HepG2 (cell line): ENCODE results near the gene SIT1. TPM values are rescaled to one million over a fixed set of nuclear protein-coding genes. Genes with fewer than 3 reads are reported as not detected.
A peak's percentile ranks its signal among the peaks of the same experiment; 100 is the strongest.

Experiments
- ATAC-seq: fragments of 200-7000 bp; cut with Tn5 transposase; 3 replicates; pipeline ENCODE4 v1.9.1; 2020; ENCODE audit warnings: mild to moderate bottlenecking, moderate library complexity
- BruUV-seq: library from RNA; stranded (reverse); fragments of 400-500 nt; replicated peaks from 2 replicates; lab custom pipeline; 2021; lab: Mats Ljungman, UMichigan
- CTCF ChIA-PET: fragments of 300-600 bp; formaldehyde crosslinking; extraction: SDS; loops from one replicate; lab custom pipeline; 2021; ENCODE audit warnings: low total read pairs, inconsistent platforms, low intra/inter-chr PET ratio; lab: Yijun Ruan, JAX
- POLR2A ChIA-PET: fragments of 350-600 bp; sonication (Branson Sonifier 250); formaldehyde crosslinking; loops from one replicate; lab custom pipeline; 2020; ENCODE audit warnings: antibody characterized with exemption, inconsistent platforms; lab: Yijun Ruan, JAX
- DNase-seq: peaks from one replicate; pipeline ENCODE4 v3.0.0-alpha.2; 2015; ENCODE audit warnings: low spot score
- FAIRE-seq: peaks from 3 replicates; lab custom pipeline; 2011; peaks lifted over from hg19 to GRCh38; lab: Jason Lieb, UNC
- H2AFZ ChIP-seq: one replicate; pipeline ENCODE4 v1.6.1; 2011; ENCODE audit warnings: low read length, inconsistent platforms
- H3K27ac ChIP-seq: fragments of 300-600 bp; 3 replicates; pipeline ENCODE4 v1.8.0; 2011; ENCODE audit warnings: mixed run types, mild to moderate bottlenecking, mixed read lengths, low read length, inconsistent platforms; ENCODE audit not compliant: insufficient read depth; ENCODE audit errors: extremely low read length
- H3K27me3 ChIP-seq, 2 experiments: fragments of 200-600 bp in 1 of 2; 2 replicates in 1 of 2; 3 replicates in 1 of 2; pipeline versions ENCODE4 v1.6.0 to v1.8.0; 2011; ENCODE audit warnings: low read length in 2 of 2, mild to moderate bottlenecking in 2 of 2, moderate library complexity in 2 of 2, inconsistent platforms in 1 of 2; ENCODE audit not compliant: insufficient read depth in 2 of 2, control insufficient read depth in 1 of 2
- H3K36me3 ChIP-seq, 2 experiments: fragments of 200-600 bp in 1 of 2; replicated peaks in 1 of 2; 2 replicates in 1 of 2; 3 replicates in 1 of 2; pipeline versions ENCODE4 v1.5.1 to v1.8.0; 2011; ENCODE audit warnings: low read length in 2 of 2, inconsistent platforms in 1 of 2; ENCODE audit not compliant: insufficient read depth in 2 of 2, control insufficient read depth in 1 of 2
- H3K4me1 ChIP-seq: 2 replicates; pipeline ENCODE4 v1.5.1; 2012; ENCODE audit warnings: low read length, inconsistent platforms; ENCODE audit not compliant: insufficient read depth
- H3K4me2 ChIP-seq: 2 replicates; pipeline ENCODE4 v1.6.0; 2011; ENCODE audit warnings: low read depth, low read length, inconsistent platforms
- H3K4me3 ChIP-seq, 3 experiments: fragments of 200-600 bp in 1 of 3; sonication (generic), shearing (Covaris generic) in 1 of 3; replicated peaks in 1 of 3; 2 replicates each; pipeline ENCODE4 v1.5.1; 2011 to 2016; ENCODE audit warnings: low read length in 3 of 3, inconsistent platforms in 2 of 3, low read depth in 2 of 3, mild to moderate bottlenecking in 2 of 3, control low read depth in 1 of 3, mixed read lengths in 1 of 3; ENCODE audit not compliant: insufficient read depth in 1 of 3
- H3K79me2 ChIP-seq: one replicate; pipeline ENCODE4 v1.6.1; 2011; ENCODE audit warnings: low read length, inconsistent platforms; ENCODE audit not compliant: insufficient read depth
- H3K9ac ChIP-seq: 2 replicates; pipeline ENCODE4 v1.6.0; 2011; ENCODE audit warnings: mild to moderate bottlenecking, low read depth, low read length, inconsistent platforms; ENCODE audit not compliant: insufficient read depth
- H3K9me3 ChIP-seq: 2 replicates; pipeline ENCODE4 v1.5.1; 2012; ENCODE audit warnings: mild to moderate bottlenecking, low read length
- H4K20me1 ChIP-seq: 2 replicates; pipeline ENCODE4 v1.6.0; 2011; ENCODE audit warnings: inconsistent platforms, mild to moderate bottlenecking, low read length, moderate library complexity; ENCODE audit not compliant: insufficient read depth
- GPN1 ChIP-seq: sonication (generic); formaldehyde crosslinking; IDR thresholded peaks from 2 replicates; pipeline ENCODE4 v1.5.1; 2020; ENCODE audit warnings: missing genetic modification reagents, borderline replicate concordance
- HES4 ChIP-seq: sonication (generic); formaldehyde crosslinking; IDR thresholded peaks from 2 replicates; pipeline ENCODE4 v1.9.0; 2021; ENCODE audit warnings: mild to moderate bottlenecking, missing genetic modification reagents, borderline replicate concordance
- MIXL1 ChIP-seq: IDR thresholded peaks from 2 replicates; pipeline ENCODE4 v1.6.1; 2016
- NFE2L2 ChIP-seq: fragments of 150-350 bp; IDR thresholded peaks from 2 replicates; pipeline ENCODE4 v1.6.1; 2014; ENCODE audit warnings: low read length
- NFRKB ChIP-seq: fragments of 450-650 bp; IDR thresholded peaks from 2 replicates; pipeline ENCODE4 v1.6.1; 2017
- PAWR ChIP-seq: sonication (generic); formaldehyde crosslinking; IDR thresholded peaks from 2 replicates; pipeline ENCODE4 v1.4.0; 2020; ENCODE audit warnings: missing genetic modification reagents, mild to moderate bottlenecking, borderline replicate concordance
- TAF15 ChIP-seq: fragments of 200-400 bp; formaldehyde crosslinking; IDR thresholded peaks from one replicate; pipeline ENCODE4 v1.6.1; 2018; ENCODE audit warnings: mild to moderate bottlenecking, low read depth, low read length; ENCODE audit not compliant: poor library complexity, severe bottlenecking
- ZKSCAN5 ChIP-seq: sonication (generic); formaldehyde crosslinking; IDR thresholded peaks from 2 replicates; pipeline ENCODE4 v1.5.1; 2020; ENCODE audit warnings: mild to moderate bottlenecking, missing genetic modification reagents
- ZMYM2 ChIP-seq: sonication (generic); formaldehyde crosslinking; IDR thresholded peaks from 2 replicates; pipeline ENCODE4 v1.8.0; 2022; ENCODE audit warnings: mild to moderate bottlenecking, missing genetic modification reagents
- ZNF546 ChIP-seq: sonication (generic); formaldehyde crosslinking; conservative IDR thresholded peaks from 2 replicates; pipeline ENCODE4 v1.8.1; 2023; ENCODE audit warnings: mild to moderate bottlenecking, missing genetic modification reagents
- ZNF616 ChIP-seq: sonication (generic); formaldehyde crosslinking; IDR thresholded peaks from 2 replicates; pipeline ENCODE4 v1.5.0; 2020; ENCODE audit warnings: low read depth, mild to moderate bottlenecking, missing genetic modification reagents
- ZNF672 ChIP-seq: sonication (generic); formaldehyde crosslinking; IDR thresholded peaks from 2 replicates; pipeline ENCODE4 v1.8.1; 2022; ENCODE audit warnings: missing genetic modification reagents
- ZNF773 ChIP-seq: sonication (generic); formaldehyde crosslinking; IDR thresholded peaks from 2 replicates; pipeline ENCODE4 v1.4.0; 2020; ENCODE audit warnings: missing genetic modification reagents, borderline replicate concordance
- ZSCAN12 ChIP-seq: sonication (generic); formaldehyde crosslinking; IDR thresholded peaks from 2 replicates; pipeline ENCODE4 v1.9.0; 2021; ENCODE audit warnings: mild to moderate bottlenecking, missing genetic modification reagents
- WGBS: methylation state at CpG from one replicate; pipeline ENCODE4 v1.1.6; 2017; ENCODE audit warnings: low lambda C conversion rate; 5-methylcytosine and 5-hydroxymethylcytosine counted together
- in situ Hi-C: cut with HindIII; loops from 2 replicates; pipeline ENCODE4 v1.10.0; 2017; ENCODE audit warnings: low pct_unique_long_range_greater_than_20kb; ENCODE audit not compliant: extremely low pct_ligation_motif_present
- intact Hi-C: fragments of 100-400 bp; cut with micrococcal nuclease; formaldehyde crosslinking; loops from one replicate; pipeline ENCODE4 v1.10.0; 2022; ENCODE audit not compliant: unreplicated experiment
- polyA plus RNA-seq, 8 experiments: library from polyadenylated mRNA; depleted of rRNA in 3 of 8; stranded (reverse) in 7 of 8; unstranded in 1 of 8; fragments of >200 nt; fragmentation: Illumina TruSeq in 4 of 8; extraction: Trizol in 4 of 8; gene quantifications; 2 replicates each; pipeline versions ENCODE4 v1.2.1 to v1.2.3, GENCODE V29; 2011 to 2016; ENCODE audit warnings: low read depth in 4 of 8, missing spikeins in 1 of 8, mixed read lengths in 1 of 8; ENCODE audit not compliant: insufficient read depth in 1 of 8
- total RNA-seq, 5 experiments: library from RNA; depleted of rRNA; stranded (reverse); fragments of >200 nt; fragmentation: Illumina TruSeq; extraction: Trizol; gene quantifications; 2 replicates each; pipeline ENCODE4 v1.2.3, GENCODE V29; 2016; ENCODE audit warnings: low read depth in 1 of 5
- TF ChIP-seq, protein P1 (sequence below): sonication (generic); formaldehyde crosslinking; IDR thresholded peaks from 2 replicates; pipeline ENCODE4 v1.4.0; 2020; ENCODE audit warnings: mild to moderate bottlenecking, missing genetic modification reagents
- TF ChIP-seq, protein P2 (sequence below): sonication (generic); formaldehyde crosslinking; IDR thresholded peaks from 2 replicates; pipeline ENCODE4 v1.4.0; 2020; ENCODE audit warnings: low read depth, missing genetic modification reagents
- TF ChIP-seq, protein P3 (sequence below): sonication (generic); formaldehyde crosslinking; IDR thresholded peaks from 2 replicates; pipeline ENCODE4 v1.8.0; 2022; ENCODE audit warnings: missing genetic modification reagents, mild to moderate bottlenecking, moderate library complexity, borderline replicate concordance
- TF ChIP-seq, protein P4 (sequence below): sonication (generic); formaldehyde crosslinking; IDR thresholded peaks from 2 replicates; pipeline ENCODE4 v1.4.0; 2020; ENCODE audit warnings: mild to moderate bottlenecking, missing genetic modification reagents

SIT1 gene
- total and polyA plus RNA-seq, 2 of the 13 experiments (the other 11 are each of a cell fraction or from before 2014, with no cell fraction given), result 0.09 to 6.7 TPM

DNA sequence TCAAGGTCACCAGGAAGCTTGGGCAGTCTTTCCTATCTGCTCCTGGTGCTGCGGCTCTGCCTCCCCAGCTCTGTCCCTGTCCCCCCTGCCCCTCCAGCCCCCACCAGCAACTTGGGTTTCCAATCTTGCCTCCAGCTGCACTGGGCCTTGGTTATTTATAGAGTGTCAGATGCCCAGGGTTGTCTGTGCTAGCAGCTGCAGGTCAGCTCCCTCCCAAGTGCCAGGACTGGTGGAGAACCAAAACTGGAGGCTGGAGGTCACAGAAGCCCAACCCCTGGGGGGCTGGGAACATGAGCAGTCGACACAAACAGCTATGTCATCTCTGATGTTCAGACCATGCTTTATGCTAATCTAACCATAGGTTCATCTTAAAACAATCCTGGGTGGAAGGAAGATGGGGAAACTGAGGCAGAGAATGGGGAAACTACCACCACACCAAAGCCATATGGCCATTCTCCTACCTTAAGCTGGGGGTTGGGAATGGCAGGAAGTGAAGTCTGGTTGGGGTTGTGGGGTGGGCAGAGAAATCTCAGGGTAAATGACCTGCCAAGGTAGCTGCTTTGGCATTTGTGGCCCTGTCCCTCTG, 37.3 kb upstream of the SIT1 start (continued):
- TF ChIP-seq PAWR (CRISPR knock-in tag), result no peak
- TF ChIP-seq NFRKB, result no peak
- no peak for TF ChIP-seq HES4
- TF ChIP-seq, protein P1, sequence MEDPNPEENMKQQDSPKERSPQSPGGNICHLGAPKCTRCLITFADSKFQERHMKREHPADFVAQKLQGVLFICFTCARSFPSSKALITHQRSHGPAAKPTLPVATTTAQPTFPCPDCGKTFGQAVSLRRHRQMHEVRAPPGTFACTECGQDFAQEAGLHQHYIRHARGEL (CRISPR knock-in tag), result no peak
- TF ChIP-seq ZNF616 (CRISPR knock-in tag), result no peak
- TF ChIP-seq ZMYM2 (CRISPR knock-in tag), result no peak
- TF ChIP-seq ZSCAN12 (CRISPR knock-in tag), result no peak
- TF ChIP-seq, protein P2, sequence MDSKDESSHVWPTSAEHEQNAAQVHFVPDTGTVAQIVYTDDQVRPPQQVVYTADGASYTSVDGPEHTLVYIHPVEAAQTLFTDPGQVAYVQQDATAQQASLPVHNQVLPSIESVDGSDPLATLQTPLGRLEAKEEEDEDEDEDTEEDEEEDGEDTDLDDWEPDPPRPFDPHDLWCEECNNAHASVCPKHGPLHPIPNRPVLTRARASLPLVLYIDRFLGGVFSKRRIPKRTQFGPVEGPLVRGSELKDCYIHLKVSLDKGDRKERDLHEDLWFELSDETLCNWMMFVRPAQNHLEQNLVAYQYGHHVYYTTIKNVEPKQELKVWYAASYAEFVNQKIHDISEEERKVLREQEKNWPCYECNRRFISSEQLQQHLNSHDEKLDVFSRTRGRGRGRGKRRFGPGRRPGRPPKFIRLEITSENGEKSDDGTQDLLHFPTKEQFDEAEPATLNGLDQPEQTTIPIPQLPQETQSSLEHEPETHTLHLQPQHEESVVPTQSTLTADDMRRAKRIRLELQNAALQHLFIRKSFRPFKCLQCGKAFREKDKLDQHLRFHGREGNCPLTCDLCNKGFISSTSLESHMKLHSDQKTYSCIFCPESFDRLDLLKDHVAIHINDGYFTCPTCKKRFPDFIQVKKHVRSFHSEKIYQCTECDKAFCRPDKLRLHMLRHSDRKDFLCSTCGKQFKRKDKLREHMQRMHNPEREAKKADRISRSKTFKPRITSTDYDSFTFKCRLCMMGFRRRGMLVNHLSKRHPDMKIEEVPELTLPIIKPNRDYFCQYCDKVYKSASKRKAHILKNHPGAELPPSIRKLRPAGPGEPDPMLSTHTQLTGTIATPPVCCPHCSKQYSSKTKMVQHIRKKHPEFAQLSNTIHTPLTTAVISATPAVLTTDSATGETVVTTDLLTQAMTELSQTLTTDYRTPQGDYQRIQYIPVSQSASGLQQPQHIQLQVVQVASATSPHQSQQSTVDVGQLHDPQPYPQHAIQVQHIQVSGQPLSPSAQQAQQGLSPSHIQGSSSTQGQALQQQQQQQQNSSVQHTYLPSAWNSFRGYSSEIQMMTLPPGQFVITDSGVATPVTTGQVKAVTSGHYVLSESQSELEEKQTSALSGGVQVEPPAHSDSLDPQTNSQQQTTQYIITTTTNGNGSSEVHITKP (CRISPR knock-in tag), result no peak
- no peak for TF ChIP-seq ZNF672 (CRISPR knock-in tag)

DNA sequence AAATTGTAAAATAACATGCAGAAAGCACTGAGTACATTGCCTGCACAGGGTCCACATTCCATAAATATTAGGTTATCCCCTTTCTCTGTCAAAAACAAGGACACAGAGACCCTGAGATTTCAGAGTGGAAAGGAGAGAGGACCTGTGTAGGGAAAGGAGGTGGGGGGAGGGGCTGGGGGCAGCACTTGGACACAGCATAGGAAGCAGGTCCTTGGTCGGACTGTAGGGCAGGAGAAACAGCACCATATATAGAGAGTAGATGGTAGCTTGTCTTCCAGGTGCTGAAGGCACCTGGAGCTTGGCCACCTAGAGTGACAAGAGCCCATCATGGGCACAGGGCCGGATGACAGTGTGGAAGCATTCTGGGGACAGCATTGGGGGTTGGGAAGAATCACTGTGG, 36.6 kb upstream of the SIT1 start:
- no peaks in the 10 kb centered on the region for H3K9me3 ChIP-seq
- no peak overlapping the region for H3K4me3 ChIP-seq
- peaks cover 63% of the 10 kb centered on the region for H3K4me1 ChIP-seq
- H3K27ac ChIP-seq, result no peak overlapping the region
- ATAC-seq (no peak), DNase-seq (peak; percentile 27), FAIRE-seq (no peak)
- WGBS, result 75% methylated on average over 2 of the region's 2 CpGs
- ChIA-PET POLR2A (interaction anchor here (0.7 to 6.1 kb wide), 4 partner anchors 8 to 28 kb away, joined by 3 to 68 read pairs (median 9); partner anchors contain the start of genes CCDC107 and RMRP), CTCF (no interaction called here)
- no peak overlapping the region for H2AFZ ChIP-seq
- intact Hi-C loops, result no loop called here
- BruUV-seq, result no TSS peak
- no peaks in the 10 kb centered on the region for H4K20me1 ChIP-seq
- no peaks in the 10 kb centered on the region for H3K79me2 ChIP-seq
- H3K36me3 ChIP-seq, result no peaks in the 10 kb centered on the region
- no peaks in the 10 kb centered on the region for H3K27me3 ChIP-seq
- in situ Hi-C loops, result no loop called here
- H3K9ac ChIP-seq, result no peak overlapping the region
- no peak overlapping the region for H3K4me2 ChIP-seq
- TF ChIP-seq GPN1 (CRISPR knock-in tag), result no peak
- TF ChIP-seq MIXL1, result no peak
- TF ChIP-seq, protein P3, sequence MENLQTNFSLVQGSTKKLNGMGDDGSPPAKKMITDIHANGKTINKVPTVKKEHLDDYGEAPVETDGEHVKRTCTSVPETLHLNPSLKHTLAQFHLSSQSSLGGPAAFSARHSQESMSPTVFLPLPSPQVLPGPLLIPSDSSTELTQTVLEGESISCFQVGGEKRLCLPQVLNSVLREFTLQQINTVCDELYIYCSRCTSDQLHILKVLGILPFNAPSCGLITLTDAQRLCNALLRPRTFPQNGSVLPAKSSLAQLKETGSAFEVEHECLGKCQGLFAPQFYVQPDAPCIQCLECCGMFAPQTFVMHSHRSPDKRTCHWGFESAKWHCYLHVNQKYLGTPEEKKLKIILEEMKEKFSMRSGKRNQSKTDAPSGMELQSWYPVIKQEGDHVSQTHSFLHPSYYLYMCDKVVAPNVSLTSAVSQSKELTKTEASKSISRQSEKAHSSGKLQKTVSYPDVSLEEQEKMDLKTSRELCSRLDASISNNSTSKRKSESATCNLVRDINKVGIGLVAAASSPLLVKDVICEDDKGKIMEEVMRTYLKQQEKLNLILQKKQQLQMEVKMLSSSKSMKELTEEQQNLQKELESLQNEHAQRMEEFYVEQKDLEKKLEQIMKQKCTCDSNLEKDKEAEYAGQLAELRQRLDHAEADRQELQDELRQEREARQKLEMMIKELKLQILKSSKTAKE, result no peak
- TF ChIP-seq ZKSCAN5 (CRISPR knock-in tag), result no peak
- TF ChIP-seq TAF15, result no peak
- no peak for TF ChIP-seq NFE2L2
- TF ChIP-seq, protein P4, sequence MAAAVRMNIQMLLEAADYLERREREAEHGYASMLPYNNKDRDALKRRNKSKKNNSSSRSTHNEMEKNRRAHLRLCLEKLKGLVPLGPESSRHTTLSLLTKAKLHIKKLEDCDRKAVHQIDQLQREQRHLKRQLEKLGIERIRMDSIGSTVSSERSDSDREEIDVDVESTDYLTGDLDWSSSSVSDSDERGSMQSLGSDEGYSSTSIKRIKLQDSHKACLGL (CRISPR knock-in tag), result no peak
- TF ChIP-seq ZNF546 (CRISPR knock-in tag), result no peak
- no peak for TF ChIP-seq ZNF773 (CRISPR knock-in tag)
